Ramos (cell line): ENCODE data around the gene NCKIPSD.

Source experiments
- in situ Hi-C: fragments of 300-500 bp; cut with MboI; formaldehyde crosslinking; loops from one replicate; pipeline ENCODE4 v1.14.3; 2022; ENCODE audit warnings: low sequenced_read_pairs; ENCODE audit not compliant: unreplicated experiment

Gene NCKIPSD

GRCh38 chr3:48630407-48630806 is 55.3 kb downstream of the NCKIPSD start:
- in situ Hi-C loops, result loop anchor here (10.0 kb wide), 1 partner anchor 166 kb away; a partner anchor contains a TSS

GRCh38 chr3:48629894-48630293 is 55.8 kb downstream of the NCKIPSD start:
- in situ Hi-C loops, result loop anchor here (10.0 kb wide), 1 partner anchor 165 kb away; a partner anchor contains a TSS

- in situ Hi-C loops, result no loop called here
These were observed 57.3 kb downstream of the NCKIPSD start for GRCh38 chr3:48628277-48629017.

GRCh38 chr3:48625600-48625999 is 60.1 kb downstream of the NCKIPSD start:
- in situ Hi-C loops, result no loop called here

GRCh38 chr3:48624767-48625166 is 60.9 kb downstream of the NCKIPSD start:
- in situ Hi-C loops, result no loop called here

- in situ Hi-C loops, result no loop called here
These were observed 61.7 kb downstream of the NCKIPSD start for GRCh38 chr3:48623851-48624547.
